Gastrocnemius medialis (tissue), 4 donors: ENCODE measurements around the gene PPP6R3. TPM values are rescaled to one million over a fixed set of nuclear protein-coding genes. Genes with fewer than 3 reads are reported as not detected.

Source experiments
- ATAC-seq, 2 donors: fragments of 150-250 bp; one replicate each; pipeline ENCODE4 v1.9.1; 2016
- DNase-seq, 2 donors: peaks; one replicate each; pipeline ENCODE4 v3.0.0-alpha.2; 2019
- H3K27ac ChIP-seq, 4 donors: fragments of 200-600 bp; sonication (generic); 1 replicate in 1 of 4; 2 replicates in 3 of 4; pipeline ENCODE4 v1.5.1; 2016 to 2018; ENCODE audit warnings: mild to moderate bottlenecking in 2 of 4, moderate library complexity in 1 of 4
- H3K27me3 ChIP-seq, 3 donors: fragments of 200-600 bp; sonication (generic) in 2 of 3; 1 replicate in 1 of 3; 2 replicates in 2 of 3; pipeline versions ENCODE4 v1.5.1 to v1.6.0; 2016 to 2019; ENCODE audit warnings: mild to moderate bottlenecking in 1 of 3, moderate library complexity in 1 of 3
- H3K36me3 ChIP-seq, 2 donors: fragments of 200-600 bp; sonication (generic) in 1 of 2; one replicate each; pipeline ENCODE4 v1.5.1; 2017 to 2018
- H3K4me1 ChIP-seq, 2 donors: fragments of 200-600 bp; sonication (generic) in 1 of 2; one replicate each; pipeline ENCODE4 v1.5.1; 2016 to 2017; ENCODE audit warnings: mild to moderate bottlenecking in 2 of 2
- H3K4me3 ChIP-seq, 4 donors: fragments of 200-600 bp; sonication (generic) in 3 of 4; 1 replicate in 1 of 4; 2 replicates in 3 of 4; pipeline ENCODE4 v1.5.1; 2016 to 2019; ENCODE audit warnings: mild to moderate bottlenecking in 2 of 4
- H3K9me3 ChIP-seq, 3 donors: fragments of 200-600 bp; sonication (generic) in 2 of 3; 1 replicate in 1 of 3; 2 replicates in 2 of 3; pipeline ENCODE4 v1.5.1; 2016 to 2019
- CTCF ChIP-seq, 5 experiments: fragments of 450-650 bp in 3 of 5; fragments of 200-600 bp in 2 of 5; sonication (generic) in 2 of 5; IDR thresholded peaks in 4 of 5; conservative IDR thresholded peaks in 1 of 5; 1 replicate in 4 of 5; 2 replicates in 1 of 5; pipeline ENCODE4 v1.5.1; 2016 to 2019; ENCODE audit warnings: antibody characterized with exemption in 5 of 5, mild to moderate bottlenecking in 3 of 5, moderate library complexity in 3 of 5
- POLR2A ChIP-seq, 2 donors: fragments of 450-650 bp; IDR thresholded peaks; one replicate each; pipeline ENCODE4 v1.6.1; 2017; ENCODE audit warnings: antibody characterized with exemption in 2 of 2, mild to moderate bottlenecking in 2 of 2, moderate library complexity in 2 of 2
- in situ Hi-C, 4 donors: fragments of 200-750 bp; cut with MboI; loops; one replicate each; pipeline versions ENCODE4 v1.15.0 to v1.8.0; 2017; ENCODE audit warnings: low sequenced_read_pairs in 4 of 4
- intact Hi-C: fragments of 100-400 bp; cut with DNase I; formaldehyde crosslinking; loops from one replicate; pipeline ENCODE4 v1.15.1; 2023; ENCODE audit warnings: low total_unique reads
- total RNA-seq, 4 donors: library from RNA; depleted of rRNA; stranded (reverse); fragments of >200 nt; gene quantifications; one replicate each; pipeline versions ENCODE4 v1.1.0 to v1.2.3, GENCODE V29; 2016

Gene PPP6R3
- total RNA-seq, 4 donors from 2014 or later = 77.3 to 196 (median 133) TPM

GRCh38 chr11:68469642-68470041, 9.1 kb downstream of the PPP6R3 start:
- no peaks in the 10 kb centered on the region for H3K9me3 ChIP-seq
- DNase-seq (no peak), ATAC-seq (no peak)
- H3K36me3 ChIP-seq = no peaks in the 10 kb centered on the region
- no peak overlapping the region for H3K4me3 ChIP-seq
- peak overlapping the region; percentile 4 to 47 (median 34) for H3K27ac ChIP-seq
- TF ChIP-seq POLR2A (IDR thresholded peaks at IDR 0.05) = no peak
- no peak for TF ChIP-seq CTCF (IDR thresholded peaks at IDR 0.05 in 4 of 5, conservative IDR thresholded peaks at IDR 0.05 in 1 of 5)
- H3K27me3 ChIP-seq = no peaks in the 10 kb centered on the region
- in situ Hi-C loops (loop anchor here (10.0 to 25.0 kb wide), 3 partner anchors 105 to 125 kb away; no protein-coding TSS in a partner anchor), intact Hi-C loops (loop anchor here (10.0 kb wide), 1 partner anchor 365 kb away; no protein-coding TSS in a partner anchor)
- peaks cover 79 to 87% of the 10 kb centered on the region in 2 donors for H3K4me1 ChIP-seq

- no peak for DNase-seq
- TF ChIP-seq CTCF (IDR thresholded peaks at IDR 0.05 in 4 of 5, conservative IDR thresholded peaks at IDR 0.05 in 1 of 5) (no peak), POLR2A (IDR thresholded peaks at IDR 0.05) (no peak)
- ATAC-seq = peak in 1 of 2 donors; percentile 28
- Histone ChIP-seq H3K36me3 (no peaks in the 10 kb centered on the region), H3K9me3 (no peaks in the 10 kb centered on the region), H3K27ac (peak overlapping the region; percentile 4 to 47 (median 34)), H3K4me1 (peaks cover 72 to 80% of the 10 kb centered on the region in 2 donors), H3K27me3 (no peaks in the 10 kb centered on the region), H3K4me3 (no peak overlapping the region)
- intact Hi-C loops (no loop called here), in situ Hi-C loops (loop anchor here in 2 of 4 donors (25.0 kb wide), 1 partner anchor 117 kb away; no protein-coding TSS in a partner anchor)
These were observed 9.8 kb downstream of the PPP6R3 start for GRCh38 chr11:68470304-68470811.

GRCh38 chr11:68471360-68472340, 11.1 kb downstream of the PPP6R3 start:
- intact Hi-C loops = no loop called here
- no peaks in the 10 kb centered on the region for H3K36me3 ChIP-seq
- peaks cover 61 to 67% of the 10 kb centered on the region in 2 donors for H3K4me1 ChIP-seq
- H3K27me3 ChIP-seq = no peaks in the 10 kb centered on the region
- DNase-seq = no peak
- H3K4me3 ChIP-seq = no peak overlapping the region
- H3K27ac ChIP-seq = peak overlapping the region; percentile 15 to 47 (median 34)
- peak in 1 of 2 donors; percentile 28 for ATAC-seq
- TF ChIP-seq POLR2A (IDR thresholded peaks at IDR 0.05) (no peak), CTCF (IDR thresholded peaks at IDR 0.05 in 4 of 5, conservative IDR thresholded peaks at IDR 0.05 in 1 of 5) (no peak)
- H3K9me3 ChIP-seq = no peaks in the 10 kb centered on the region
- in situ Hi-C loops = loop anchor here in 2 of 4 donors (25.0 kb wide), 1 partner anchor 116 kb away; no protein-coding TSS in a partner anchor

- H3K9me3 ChIP-seq = no peaks in the 10 kb centered on the region
- peaks cover 57 to 60% of the 10 kb centered on the region in 2 donors for H3K4me1 ChIP-seq
- H3K4me3 ChIP-seq = no peak overlapping the region
- intact Hi-C loops (no loop called here), in situ Hi-C loops (loop anchor here in 2 of 4 donors (25.0 kb wide), 1 partner anchor 115 kb away; no protein-coding TSS in a partner anchor)
- DNase-seq (no peak), ATAC-seq (no peak)
- H3K27me3 ChIP-seq = no peaks in the 10 kb centered on the region
- peak overlapping the region in 1 of 4 donors; percentile 62 for H3K27ac ChIP-seq
- no peak for TF ChIP-seq POLR2A (IDR thresholded peaks at IDR 0.05)
- no peak for TF ChIP-seq CTCF (IDR thresholded peaks at IDR 0.05 in 4 of 5, conservative IDR thresholded peaks at IDR 0.05 in 1 of 5)
- no peaks in the 10 kb centered on the region for H3K36me3 ChIP-seq
These were observed 12.2 kb downstream of the PPP6R3 start for GRCh38 chr11:68472778-68473177.
